ENCODE data around the gene VEPH1.

Gene VEPH1

DNA sequence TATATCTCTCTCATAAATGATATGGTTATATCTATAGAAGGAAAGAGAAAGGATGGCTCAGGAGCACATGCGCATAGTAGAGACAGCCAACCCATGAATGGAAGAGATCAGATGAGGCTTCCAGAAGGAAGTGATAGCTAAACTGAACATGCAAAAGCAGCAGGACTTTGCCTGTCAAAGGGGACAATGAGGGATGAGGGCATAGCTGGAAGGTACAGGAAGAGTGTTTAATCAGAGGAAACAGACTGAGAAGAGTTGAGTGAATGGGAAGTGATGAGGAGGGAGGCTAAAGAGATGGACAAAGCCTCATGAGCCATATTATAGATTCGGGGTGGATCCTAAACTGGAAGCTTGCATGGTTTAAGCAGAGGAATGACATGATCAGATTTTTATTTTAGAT, 26.5 kb upstream of the VEPH1 start:
- H3K4me3 ChIP-seq (replicated peaks; ENCODE audit: insufficient read depth, low read length) = no peak overlapping the region
- TF ChIP-seq, protein P1, sequence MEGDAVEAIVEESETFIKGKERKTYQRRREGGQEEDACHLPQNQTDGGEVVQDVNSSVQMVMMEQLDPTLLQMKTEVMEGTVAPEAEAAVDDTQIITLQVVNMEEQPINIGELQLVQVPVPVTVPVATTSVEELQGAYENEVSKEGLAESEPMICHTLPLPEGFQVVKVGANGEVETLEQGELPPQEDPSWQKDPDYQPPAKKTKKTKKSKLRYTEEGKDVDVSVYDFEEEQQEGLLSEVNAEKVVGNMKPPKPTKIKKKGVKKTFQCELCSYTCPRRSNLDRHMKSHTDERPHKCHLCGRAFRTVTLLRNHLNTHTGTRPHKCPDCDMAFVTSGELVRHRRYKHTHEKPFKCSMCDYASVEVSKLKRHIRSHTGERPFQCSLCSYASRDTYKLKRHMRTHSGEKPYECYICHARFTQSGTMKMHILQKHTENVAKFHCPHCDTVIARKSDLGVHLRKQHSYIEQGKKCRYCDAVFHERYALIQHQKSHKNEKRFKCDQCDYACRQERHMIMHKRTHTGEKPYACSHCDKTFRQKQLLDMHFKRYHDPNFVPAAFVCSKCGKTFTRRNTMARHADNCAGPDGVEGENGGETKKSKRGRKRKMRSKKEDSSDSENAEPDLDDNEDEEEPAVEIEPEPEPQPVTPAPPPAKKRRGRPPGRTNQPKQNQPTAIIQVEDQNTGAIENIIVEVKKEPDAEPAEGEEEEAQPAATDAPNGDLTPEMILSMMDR (IDR thresholded peaks at IDR 0.05; ENCODE audit: insufficient read depth, low read length) = no peak
- TF ChIP-seq SPI1 (IDR thresholded peaks at IDR 0.05; ENCODE audit: borderline replicate concordance, low read depth) = no peak
- TF ChIP-seq, protein P2, sequence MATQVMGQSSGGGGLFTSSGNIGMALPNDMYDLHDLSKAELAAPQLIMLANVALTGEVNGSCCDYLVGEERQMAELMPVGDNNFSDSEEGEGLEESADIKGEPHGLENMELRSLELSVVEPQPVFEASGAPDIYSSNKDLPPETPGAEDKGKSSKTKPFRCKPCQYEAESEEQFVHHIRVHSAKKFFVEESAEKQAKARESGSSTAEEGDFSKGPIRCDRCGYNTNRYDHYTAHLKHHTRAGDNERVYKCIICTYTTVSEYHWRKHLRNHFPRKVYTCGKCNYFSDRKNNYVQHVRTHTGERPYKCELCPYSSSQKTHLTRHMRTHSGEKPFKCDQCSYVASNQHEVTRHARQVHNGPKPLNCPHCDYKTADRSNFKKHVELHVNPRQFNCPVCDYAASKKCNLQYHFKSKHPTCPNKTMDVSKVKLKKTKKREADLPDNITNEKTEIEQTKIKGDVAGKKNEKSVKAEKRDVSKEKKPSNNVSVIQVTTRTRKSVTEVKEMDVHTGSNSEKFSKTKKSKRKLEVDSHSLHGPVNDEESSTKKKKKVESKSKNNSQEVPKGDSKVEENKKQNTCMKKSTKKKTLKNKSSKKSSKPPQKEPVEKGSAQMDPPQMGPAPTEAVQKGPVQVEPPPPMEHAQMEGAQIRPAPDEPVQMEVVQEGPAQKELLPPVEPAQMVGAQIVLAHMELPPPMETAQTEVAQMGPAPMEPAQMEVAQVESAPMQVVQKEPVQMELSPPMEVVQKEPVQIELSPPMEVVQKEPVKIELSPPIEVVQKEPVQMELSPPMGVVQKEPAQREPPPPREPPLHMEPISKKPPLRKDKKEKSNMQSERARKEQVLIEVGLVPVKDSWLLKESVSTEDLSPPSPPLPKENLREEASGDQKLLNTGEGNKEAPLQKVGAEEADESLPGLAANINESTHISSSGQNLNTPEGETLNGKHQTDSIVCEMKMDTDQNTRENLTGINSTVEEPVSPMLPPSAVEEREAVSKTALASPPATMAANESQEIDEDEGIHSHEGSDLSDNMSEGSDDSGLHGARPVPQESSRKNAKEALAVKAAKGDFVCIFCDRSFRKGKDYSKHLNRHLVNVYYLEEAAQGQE (IDR thresholded peaks at IDR 0.05; ENCODE audit: insufficient replicate concordance, low read depth) = no peak
- no peak for TF ChIP-seq GABPA (IDR thresholded peaks at IDR 0.05; ENCODE audit: low read depth)
- no peak for TF ChIP-seq POLR2AphosphoS5 (IDR thresholded peaks at IDR 0.05; ENCODE audit: low read depth)
- H3K27me3 ChIP-seq (ENCODE audit: insufficient read depth, poor library complexity, severe bottlenecking) = no peaks in the 10 kb centered on the region
- no peak overlapping the region for H3K27ac ChIP-seq (replicated peaks)
- DNase-seq (ENCODE audit: low read depth in 1 of 2, low spot score in 1 of 2) = no peak

DNA sequence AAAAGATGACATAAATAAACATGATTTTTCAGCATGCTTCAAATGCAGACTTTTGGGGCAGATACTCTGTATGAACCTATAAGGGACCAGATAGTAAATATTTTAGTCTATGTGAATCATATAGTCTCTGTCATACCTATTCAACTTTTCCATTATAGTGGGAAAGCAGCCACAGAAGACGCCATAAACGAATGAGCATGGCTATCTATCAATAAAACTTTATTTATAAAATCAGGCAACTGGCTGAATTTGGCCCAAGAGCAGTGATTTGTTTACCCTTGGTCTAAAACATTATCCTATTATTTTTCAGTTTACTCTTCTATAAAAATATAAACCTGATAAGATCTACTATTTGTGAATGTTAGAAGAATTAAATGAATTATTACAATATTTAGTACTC, 25.9 kb upstream of the VEPH1 start:
- DNase-seq (ENCODE audit: low read depth in 1 of 2, low spot score in 1 of 2) = no peak
- H3K27me3 ChIP-seq (ENCODE audit: insufficient read depth, poor library complexity, severe bottlenecking) = no peaks in the 10 kb centered on the region
- H3K27ac ChIP-seq (replicated peaks) = no peak overlapping the region
- H3K4me3 ChIP-seq (replicated peaks; ENCODE audit: insufficient read depth, low read length) = no peak overlapping the region
- TF ChIP-seq, protein P1 (IDR thresholded peaks at IDR 0.05; ENCODE audit: insufficient read depth, low read length) = no peak
- no peak for TF ChIP-seq GABPA (IDR thresholded peaks at IDR 0.05; ENCODE audit: low read depth)
- TF ChIP-seq, protein P2 (IDR thresholded peaks at IDR 0.05; ENCODE audit: insufficient replicate concordance, low read depth) = no peak
- no peak for TF ChIP-seq POLR2AphosphoS5 (IDR thresholded peaks at IDR 0.05; ENCODE audit: low read depth)
- TF ChIP-seq SPI1 (IDR thresholded peaks at IDR 0.05; ENCODE audit: borderline replicate concordance, low read depth) = no peak

DNA sequence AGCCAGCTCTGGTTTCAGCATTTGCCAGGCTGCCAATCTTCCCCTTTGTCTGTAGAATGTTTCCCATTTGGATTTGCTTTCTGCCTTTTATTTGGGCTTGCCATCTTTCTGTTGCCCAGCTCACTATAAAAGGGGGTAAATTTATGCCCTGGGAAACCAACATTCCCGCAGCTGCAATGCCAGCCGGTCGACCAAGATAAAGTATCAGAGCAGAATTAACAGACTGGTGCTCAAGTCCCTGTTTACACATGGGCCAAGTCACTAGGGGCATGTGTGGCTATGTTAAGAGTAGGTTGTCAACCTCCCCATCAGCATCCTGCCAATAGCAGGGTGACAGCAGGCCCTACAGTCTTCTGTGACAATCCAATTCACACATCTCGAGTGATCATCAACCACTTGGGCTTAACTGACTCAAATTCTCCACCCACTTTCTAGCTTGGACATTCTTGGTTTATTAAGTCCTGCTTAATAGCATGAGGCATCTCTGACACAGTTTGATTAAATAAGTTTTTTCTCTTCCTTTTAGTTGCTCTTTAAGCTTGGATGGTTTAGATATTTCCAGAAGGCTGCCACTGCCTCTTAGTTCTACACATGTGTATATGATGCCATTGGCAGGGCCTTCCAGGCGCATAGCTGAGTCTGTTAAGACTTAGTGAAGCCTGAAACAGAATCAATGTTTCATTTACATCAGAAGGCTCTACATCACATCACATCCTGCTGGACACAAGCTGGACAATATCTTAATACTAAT, 24.1 kb upstream of the VEPH1 start:
- no peak for TF ChIP-seq POLR2AphosphoS5 (IDR thresholded peaks at IDR 0.05; ENCODE audit: low read depth)
- no peak overlapping the region for H3K27ac ChIP-seq (replicated peaks)
- DNase-seq (ENCODE audit: low read depth in 1 of 2, low spot score in 1 of 2) = no peak

DNA sequence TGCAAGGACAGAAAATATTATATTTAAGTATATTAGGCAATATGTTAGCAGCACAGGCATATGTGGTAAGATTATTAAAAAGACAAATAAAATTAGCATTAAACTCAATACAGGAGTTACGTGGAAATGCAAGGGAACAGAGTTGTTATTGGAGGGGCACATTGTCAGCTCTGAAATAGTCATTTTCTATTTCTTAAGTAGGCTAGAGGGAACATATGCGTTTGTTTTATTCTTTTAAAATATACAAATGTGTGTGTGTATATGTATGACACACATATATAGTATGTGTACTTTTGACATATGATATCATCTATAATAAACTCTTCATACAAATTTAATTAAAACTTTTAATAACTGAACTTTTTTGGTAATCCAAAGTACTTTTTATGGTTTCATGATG, 22.8 kb upstream of the VEPH1 start:
- Histone ChIP-seq H3K4me3 (replicated peaks; ENCODE audit: insufficient read depth, low read length) (no peak overlapping the region), H3K27ac (replicated peaks) (no peak overlapping the region), H3K27me3 (ENCODE audit: insufficient read depth, poor library complexity, severe bottlenecking) (no peaks in the 10 kb centered on the region)
- no peak for DNase-seq (ENCODE audit: low read depth in 1 of 2, low spot score in 1 of 2)
- TF ChIP-seq, protein P1 (IDR thresholded peaks at IDR 0.05; ENCODE audit: insufficient read depth, low read length) = no peak
- TF ChIP-seq SPI1 (IDR thresholded peaks at IDR 0.05; ENCODE audit: borderline replicate concordance, low read depth) = no peak
- no peak for TF ChIP-seq GABPA (IDR thresholded peaks at IDR 0.05; ENCODE audit: low read depth)
- TF ChIP-seq, protein P2 (IDR thresholded peaks at IDR 0.05; ENCODE audit: insufficient replicate concordance, low read depth) = no peak

More for the DNA sequence above, 24.1 kb upstream of the VEPH1 start:
- Histone ChIP-seq H3K27me3 (ENCODE audit: insufficient read depth, poor library complexity, severe bottlenecking) (no peaks in the 10 kb centered on the region), H3K4me3 (replicated peaks; ENCODE audit: insufficient read depth, low read length) (no peak overlapping the region)
